Measurements from ENCODE around the gene SLC50A1. TPM values are rescaled to one million over a fixed set of nuclear protein-coding genes. Genes with fewer than 3 reads are reported as not detected.

SLC50A1 gene
- total and polyA plus RNA-seq, 9 of the 15 experiments (the other 6 are each of a cell fraction or from before 2014, with no cell fraction given) = 46.5 to 132 (median 91.9) TPM

- TF ChIP-seq, protein P1, sequence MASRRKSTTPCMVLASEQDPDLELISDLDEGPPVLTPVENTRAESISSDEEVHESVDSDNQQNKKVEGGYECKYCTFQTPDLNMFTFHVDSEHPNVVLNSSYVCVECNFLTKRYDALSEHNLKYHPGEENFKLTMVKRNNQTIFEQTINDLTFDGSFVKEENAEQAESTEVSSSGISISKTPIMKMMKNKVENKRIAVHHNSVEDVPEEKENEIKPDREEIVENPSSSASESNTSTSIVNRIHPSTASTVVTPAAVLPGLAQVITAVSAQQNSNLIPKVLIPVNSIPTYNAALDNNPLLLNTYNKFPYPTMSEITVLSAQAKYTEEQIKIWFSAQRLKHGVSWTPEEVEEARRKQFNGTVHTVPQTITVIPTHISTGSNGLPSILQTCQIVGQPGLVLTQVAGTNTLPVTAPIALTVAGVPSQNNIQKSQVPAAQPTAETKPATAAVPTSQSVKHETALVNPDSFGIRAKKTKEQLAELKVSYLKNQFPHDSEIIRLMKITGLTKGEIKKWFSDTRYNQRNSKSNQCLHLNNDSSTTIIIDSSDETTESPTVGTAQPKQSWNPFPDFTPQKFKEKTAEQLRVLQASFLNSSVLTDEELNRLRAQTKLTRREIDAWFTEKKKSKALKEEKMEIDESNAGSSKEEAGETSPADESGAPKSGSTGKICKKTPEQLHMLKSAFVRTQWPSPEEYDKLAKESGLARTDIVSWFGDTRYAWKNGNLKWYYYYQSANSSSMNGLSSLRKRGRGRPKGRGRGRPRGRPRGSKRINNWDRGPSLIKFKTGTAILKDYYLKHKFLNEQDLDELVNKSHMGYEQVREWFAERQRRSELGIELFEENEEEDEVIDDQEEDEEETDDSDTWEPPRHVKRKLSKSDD (conservative IDR thresholded peaks at IDR 0.05; ENCODE audit: low read length) = no peak
- no peak for TF ChIP-seq FOSL1 (tag; conservative IDR thresholded peaks at IDR 0.05)
- no peak for TF ChIP-seq PTRF (tag; IDR thresholded peaks at IDR 0.05)
- TF ChIP-seq, protein P2, sequence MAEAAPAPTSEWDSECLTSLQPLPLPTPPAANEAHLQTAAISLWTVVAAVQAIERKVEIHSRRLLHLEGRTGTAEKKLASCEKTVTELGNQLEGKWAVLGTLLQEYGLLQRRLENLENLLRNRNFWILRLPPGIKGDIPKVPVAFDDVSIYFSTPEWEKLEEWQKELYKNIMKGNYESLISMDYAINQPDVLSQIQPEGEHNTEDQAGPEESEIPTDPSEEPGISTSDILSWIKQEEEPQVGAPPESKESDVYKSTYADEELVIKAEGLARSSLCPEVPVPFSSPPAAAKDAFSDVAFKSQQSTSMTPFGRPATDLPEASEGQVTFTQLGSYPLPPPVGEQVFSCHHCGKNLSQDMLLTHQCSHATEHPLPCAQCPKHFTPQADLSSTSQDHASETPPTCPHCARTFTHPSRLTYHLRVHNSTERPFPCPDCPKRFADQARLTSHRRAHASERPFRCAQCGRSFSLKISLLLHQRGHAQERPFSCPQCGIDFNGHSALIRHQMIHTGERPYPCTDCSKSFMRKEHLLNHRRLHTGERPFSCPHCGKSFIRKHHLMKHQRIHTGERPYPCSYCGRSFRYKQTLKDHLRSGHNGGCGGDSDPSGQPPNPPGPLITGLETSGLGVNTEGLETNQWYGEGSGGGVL (CRISPR knock-in tag; IDR thresholded peaks at IDR 0.05) = no peak
- no peak for TF ChIP-seq PCBP2 (IDR thresholded peaks at IDR 0.05; ENCODE audit: low read depth, low read length, poor library complexity, severe bottlenecking)
- TF ChIP-seq ZNF586 (CRISPR knock-in tag; conservative IDR thresholded peaks at IDR 0.05) = no peak
- no peak for TF ChIP-seq MITF (IDR thresholded peaks at IDR 0.05)
- TF ChIP-seq ILK (tag; IDR thresholded peaks at IDR 0.05; ENCODE audit: borderline replicate concordance, low read depth) = no peak
- TF ChIP-seq, protein P3, sequence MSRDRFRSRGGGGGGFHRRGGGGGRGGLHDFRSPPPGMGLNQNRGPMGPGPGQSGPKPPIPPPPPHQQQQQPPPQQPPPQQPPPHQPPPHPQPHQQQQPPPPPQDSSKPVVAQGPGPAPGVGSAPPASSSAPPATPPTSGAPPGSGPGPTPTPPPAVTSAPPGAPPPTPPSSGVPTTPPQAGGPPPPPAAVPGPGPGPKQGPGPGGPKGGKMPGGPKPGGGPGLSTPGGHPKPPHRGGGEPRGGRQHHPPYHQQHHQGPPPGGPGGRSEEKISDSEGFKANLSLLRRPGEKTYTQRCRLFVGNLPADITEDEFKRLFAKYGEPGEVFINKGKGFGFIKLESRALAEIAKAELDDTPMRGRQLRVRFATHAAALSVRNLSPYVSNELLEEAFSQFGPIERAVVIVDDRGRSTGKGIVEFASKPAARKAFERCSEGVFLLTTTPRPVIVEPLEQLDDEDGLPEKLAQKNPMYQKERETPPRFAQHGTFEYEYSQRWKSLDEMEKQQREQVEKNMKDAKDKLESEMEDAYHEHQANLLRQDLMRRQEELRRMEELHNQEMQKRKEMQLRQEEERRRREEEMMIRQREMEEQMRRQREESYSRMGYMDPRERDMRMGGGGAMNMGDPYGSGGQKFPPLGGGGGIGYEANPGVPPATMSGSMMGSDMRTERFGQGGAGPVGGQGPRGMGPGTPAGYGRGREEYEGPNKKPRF (IDR thresholded peaks at IDR 0.05; ENCODE audit: low read depth, low read length) = no peak
- no peak for TF ChIP-seq ZNF609 (CRISPR knock-in tag; IDR thresholded peaks at IDR 0.05; ENCODE audit: borderline replicate concordance)
- TF ChIP-seq ESRRB (CRISPR knock-in tag; IDR thresholded peaks at IDR 0.05; ENCODE audit: borderline replicate concordance) = no peak
These were observed 1.7 kb downstream of the SLC50A1 start (continued) for GRCh38 chr1:155137154-155137949.

All from K562 (cell line).